NCI-H128 (cell line): ENCODE measurements around the gene SLC25A27.

Experiments used
- DNase-seq: peaks from one replicate; lab custom pipeline; 2025; ENCODE audit not compliant: unreplicated experiment; lab: John Stamatoyannopoulos, UW

The SLC25A27 gene

GRCh38 chr6:46704562-46704961 lies 51.8 kb downstream of the SLC25A27 start:
- DNase-seq: no peak

GRCh38 chr6:46706464-46706863 lies 53.7 kb downstream of the SLC25A27 start:
- DNase-seq: no peak

GRCh38 chr6:46711491-46711890 lies 58.7 kb downstream of the SLC25A27 start:
- no peak for DNase-seq

- DNase-seq: no peak
These were observed 62.4 kb downstream of the SLC25A27 start for GRCh38 chr6:46715141-46715540.

GRCh38 chr6:46719099-46719498 lies 66.3 kb downstream of the SLC25A27 start:
- DNase-seq: no peak

- no peak for DNase-seq
These were observed 67.6 kb downstream of the SLC25A27 start for GRCh38 chr6:46720401-46720800.
